ENCODE results near the gene SEMA4A. TPM values are rescaled to one million over a fixed set of nuclear protein-coding genes. Genes with fewer than 3 reads are reported as not detected.

SEMA4A gene
- total and polyA plus RNA-seq, 9 of the 15 experiments (the other 6 are each of a cell fraction or from before 2014, with no cell fraction given), result 0.04 to 1.7 (median 0.45) TPM

DNA sequence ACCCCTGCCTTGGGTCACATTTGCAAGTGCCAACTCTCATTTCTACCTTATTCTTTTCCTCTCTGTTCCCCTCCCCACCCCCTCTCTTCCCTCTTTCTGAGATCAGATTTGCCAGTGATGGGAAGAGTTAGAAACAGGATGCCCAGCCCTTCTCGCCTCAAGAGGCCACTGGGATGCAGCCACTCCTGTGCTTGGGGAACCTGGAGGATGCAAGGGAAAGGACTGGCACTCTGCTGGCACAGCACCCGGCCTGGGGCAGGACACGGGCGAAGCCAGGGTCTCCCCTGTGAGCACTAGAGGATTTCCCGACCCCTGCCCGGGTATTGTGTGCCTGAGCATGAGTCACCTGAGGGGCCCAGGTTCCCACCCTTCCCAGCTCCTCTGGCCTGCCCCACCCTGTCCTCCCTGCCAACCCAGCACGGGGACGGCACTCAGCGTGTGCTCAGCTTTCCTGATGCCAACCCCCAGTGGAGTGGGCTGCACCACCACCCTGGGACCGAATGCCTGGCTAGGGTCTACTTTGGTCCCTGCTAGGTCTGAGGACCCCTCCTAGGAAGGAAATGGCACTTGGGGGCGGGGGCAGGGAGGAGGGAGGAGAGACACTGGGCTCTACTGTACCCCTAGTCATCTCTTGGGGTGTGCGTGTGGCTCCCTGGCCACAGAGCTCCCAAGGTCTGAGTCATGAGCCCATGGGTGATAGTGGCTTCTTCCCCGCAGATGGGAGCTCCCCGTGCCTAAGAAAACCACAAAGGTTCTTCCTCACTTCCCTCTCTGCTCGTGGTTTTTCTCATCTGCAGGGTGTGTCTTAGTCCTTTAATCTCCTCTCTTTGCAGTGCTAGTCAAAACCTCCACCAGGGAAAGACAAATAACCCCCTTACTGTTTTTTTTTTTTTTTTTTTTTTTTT, 26.5 kb upstream of the SEMA4A start (continued):
- TF ChIP-seq TCF3 (CRISPR knock-in tag; IDR thresholded peaks at IDR 0.05) (peak; percentile 64), POLR3G (IDR thresholded peaks at IDR 0.05; ENCODE audit: extremely low read depth, insufficient read length, insufficient replicate concordance) (no peak), NFE2 (IDR thresholded peaks at IDR 0.05; ENCODE audit: low read depth) (peak; percentile 62), NUFIP1 (IDR thresholded peaks at IDR 0.05; ENCODE audit: partially characterized antibody) (no peak), ZSCAN32 (CRISPR knock-in tag; IDR thresholded peaks at IDR 0.05) (peak; percentile 19; the same call in 1 of the 2 replicates), ZBTB17 (CRISPR knock-in tag; IDR thresholded peaks at IDR 0.05) (0 out of 2 replicates have a peak, but pooled peaks have one; percentile 6), ZBTB43 (CRISPR knock-in tag; IDR thresholded peaks at IDR 0.05) (0 out of 2 replicates have a peak, but pooled peaks have one; percentile 64), CBFA2T3 (IDR thresholded peaks at IDR 0.05) (peak; percentile 53), SOX6 (IDR thresholded peaks at IDR 0.05) (peak; percentile 40; the same call in 1 of the 2 replicates)
- TF ChIP-seq, protein P1, sequence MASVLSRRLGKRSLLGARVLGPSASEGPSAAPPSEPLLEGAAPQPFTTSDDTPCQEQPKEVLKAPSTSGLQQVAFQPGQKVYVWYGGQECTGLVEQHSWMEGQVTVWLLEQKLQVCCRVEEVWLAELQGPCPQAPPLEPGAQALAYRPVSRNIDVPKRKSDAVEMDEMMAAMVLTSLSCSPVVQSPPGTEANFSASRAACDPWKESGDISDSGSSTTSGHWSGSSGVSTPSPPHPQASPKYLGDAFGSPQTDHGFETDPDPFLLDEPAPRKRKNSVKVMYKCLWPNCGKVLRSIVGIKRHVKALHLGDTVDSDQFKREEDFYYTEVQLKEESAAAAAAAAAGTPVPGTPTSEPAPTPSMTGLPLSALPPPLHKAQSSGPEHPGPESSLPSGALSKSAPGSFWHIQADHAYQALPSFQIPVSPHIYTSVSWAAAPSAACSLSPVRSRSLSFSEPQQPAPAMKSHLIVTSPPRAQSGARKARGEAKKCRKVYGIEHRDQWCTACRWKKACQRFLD (CRISPR knock-in tag; IDR thresholded peaks at IDR 0.05), result peak; percentile 29
- TF ChIP-seq, protein P2, sequence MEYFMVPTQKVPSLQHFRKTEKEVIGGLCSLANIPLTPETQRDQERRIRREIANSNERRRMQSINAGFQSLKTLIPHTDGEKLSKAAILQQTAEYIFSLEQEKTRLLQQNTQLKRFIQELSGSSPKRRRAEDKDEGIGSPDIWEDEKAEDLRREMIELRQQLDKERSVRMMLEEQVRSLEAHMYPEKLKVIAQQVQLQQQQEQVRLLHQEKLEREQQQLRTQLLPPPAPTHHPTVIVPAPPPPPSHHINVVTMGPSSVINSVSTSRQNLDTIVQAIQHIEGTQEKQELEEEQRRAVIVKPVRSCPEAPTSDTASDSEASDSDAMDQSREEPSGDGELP (CRISPR knock-in tag; IDR thresholded peaks at IDR 0.05; ENCODE audit: borderline replicate concordance), result peak; percentile 82
- TF ChIP-seq, protein P3, sequence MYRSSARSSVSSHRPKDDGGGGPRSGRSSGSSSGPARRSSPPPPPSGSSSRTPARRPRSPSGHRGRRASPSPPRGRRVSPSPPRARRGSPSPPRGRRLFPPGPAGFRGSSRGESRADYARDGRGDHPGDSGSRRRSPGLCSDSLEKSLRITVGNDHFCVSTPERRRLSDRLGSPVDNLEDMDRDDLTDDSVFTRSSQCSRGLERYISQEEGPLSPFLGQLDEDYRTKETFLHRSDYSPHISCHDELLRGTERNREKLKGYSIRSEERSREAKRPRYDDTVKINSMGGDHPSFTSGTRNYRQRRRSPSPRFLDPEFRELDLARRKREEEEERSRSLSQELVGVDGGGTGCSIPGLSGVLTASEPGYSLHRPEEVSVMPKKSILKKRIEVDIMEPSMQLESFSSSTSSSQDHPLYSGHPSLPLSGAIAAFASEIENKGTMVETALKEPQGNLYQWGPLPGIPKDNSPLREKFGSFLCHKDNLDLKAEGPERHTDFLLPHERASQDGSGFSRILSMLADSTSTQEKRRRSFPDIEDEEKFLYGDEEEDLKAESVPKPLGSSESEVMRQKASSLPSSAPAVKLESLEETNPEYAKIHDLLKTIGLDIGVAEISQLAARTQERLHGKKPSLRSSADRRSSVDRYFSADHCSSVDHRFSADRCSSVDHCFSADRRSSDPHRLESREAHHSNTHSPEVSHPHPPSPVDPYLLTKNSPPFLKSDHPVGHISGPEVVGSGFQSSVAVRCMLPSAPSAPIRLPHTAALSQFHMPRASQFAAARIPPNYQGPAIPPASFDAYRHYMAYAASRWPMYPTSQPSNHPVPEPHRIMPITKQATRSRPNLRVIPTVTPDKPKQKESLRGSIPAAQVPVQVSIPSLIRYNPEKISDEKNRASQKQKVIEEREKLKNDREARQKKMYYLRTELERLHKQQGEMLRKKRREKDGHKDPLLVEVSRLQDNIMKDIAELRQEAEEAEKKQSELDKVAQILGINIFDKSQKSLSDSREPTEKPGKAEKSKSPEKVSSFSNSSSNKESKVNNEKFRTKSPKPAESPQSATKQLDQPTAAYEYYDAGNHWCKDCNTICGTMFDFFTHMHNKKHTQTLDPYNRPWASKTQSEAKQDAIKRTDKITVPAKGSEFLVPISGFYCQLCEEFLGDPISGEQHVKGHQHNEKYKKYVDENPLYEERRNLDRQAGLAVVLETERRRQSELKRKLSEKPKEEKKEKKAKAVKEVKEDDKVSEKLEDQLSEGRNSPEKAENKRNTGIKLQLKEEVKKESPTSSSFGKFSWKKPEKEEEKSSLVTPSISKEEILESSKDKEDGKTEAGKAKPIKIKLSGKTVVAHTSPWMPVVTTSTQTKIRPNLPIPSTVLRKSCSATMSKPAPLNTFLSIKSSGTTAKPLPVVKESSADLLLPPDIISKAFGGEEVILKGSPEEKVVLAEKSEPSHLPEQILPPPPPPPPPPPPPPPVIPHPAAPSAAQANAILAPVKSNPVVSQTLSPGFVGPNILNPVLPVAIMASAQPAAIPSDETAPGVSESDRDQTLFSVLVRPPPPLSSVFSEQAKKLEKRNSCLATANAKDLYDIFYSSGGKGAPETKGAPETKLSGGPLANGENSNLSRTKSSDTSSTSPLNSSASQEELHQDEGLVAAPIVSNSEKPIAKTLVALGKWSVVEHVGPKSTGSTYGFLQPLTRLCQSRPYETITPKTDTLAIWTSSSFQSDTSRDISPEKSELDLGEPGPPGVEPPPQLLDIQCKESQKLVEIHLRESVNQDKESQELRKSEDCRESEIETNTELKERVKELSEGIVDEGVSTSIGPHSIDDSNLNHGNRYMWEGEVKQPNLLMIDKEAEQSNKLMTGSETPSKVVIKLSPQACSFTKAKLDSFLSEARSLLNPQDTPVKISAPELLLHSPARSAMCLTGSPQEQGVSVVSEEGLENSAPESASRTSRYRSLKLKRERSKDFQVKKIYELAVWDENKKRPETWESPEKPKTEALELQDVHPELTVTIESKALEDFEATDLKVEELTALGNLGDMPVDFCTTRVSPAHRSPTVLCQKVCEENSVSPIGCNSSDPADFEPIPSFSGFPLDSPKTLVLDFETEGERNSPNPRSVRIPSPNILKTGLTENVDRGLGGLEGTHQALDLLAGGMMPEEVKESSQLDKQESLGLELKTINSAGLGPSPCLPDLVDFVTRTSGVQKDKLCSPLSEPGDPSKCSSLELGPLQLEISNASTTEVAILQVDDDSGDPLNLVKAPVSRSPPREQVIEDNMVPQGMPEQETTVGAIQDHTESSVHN (IDR thresholded peaks at IDR 0.05; ENCODE audit: borderline replicate concordance in 1 of 2, low read depth in 1 of 2), result peak in 1 of 2 experiments; percentile 73; a peak in 1 of 4 replicates
